Retina (tissue), 1 donor: ENCODE measurements around the gene ITGBL1.

ENCODE experiments used
- DNase-seq: peaks from one replicate; pipeline ENCODE4 v3.0.0-alpha.2; 2016

ITGBL1 gene

GRCh38 chr13:101453784-101454201, 1.3 kb downstream of the ITGBL1 start:
- DNase-seq = peak; percentile 17

DNA sequence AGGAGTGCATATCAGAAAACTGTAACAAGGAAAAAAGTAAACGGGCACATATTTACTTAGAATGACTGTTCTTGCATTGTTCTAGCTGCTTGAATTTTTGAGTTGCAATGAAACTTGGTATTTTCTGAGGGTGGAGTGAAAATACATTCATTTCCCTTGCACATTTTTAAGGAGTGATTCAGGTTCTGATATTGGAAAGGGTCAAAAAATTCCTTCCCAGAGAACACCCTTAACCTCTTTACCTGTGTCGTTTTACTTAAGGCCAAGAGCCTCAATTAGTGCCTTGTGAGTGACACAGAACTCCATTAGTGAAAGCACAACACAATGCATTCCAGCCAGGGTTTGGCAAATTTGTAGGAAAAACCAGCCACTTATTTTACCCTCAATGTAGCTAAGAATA, 2.3 kb downstream of the ITGBL1 start:
- DNase-seq = no peak

DNA sequence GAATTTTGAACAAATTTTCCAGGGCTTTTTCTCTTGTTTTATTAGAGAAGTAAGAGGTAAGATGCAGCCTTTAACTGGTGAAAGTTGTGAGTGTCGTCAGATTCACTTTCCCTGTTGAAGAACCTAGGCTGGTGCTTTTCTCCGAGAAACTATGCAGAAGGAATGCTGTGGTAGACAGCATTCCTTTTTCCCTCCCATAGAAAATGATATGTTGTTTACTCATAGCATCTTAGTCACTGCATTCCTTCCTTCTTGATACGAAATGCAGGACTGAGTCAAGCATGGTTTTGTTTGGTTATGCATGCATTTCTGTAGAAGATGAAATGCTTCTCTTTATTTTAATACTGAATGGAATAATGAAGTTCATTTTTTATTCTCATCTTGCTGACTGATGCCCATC, 3.4 kb downstream of the ITGBL1 start:
- DNase-seq = no peak

- no peak for DNase-seq
Observed at GRCh38 chr13:101457176-101457575, 4.7 kb downstream of the ITGBL1 start.

- DNase-seq = no peak
Observed at GRCh38 chr13:101465877-101466276, 13.4 kb downstream of the ITGBL1 start.

GRCh38 chr13:101467415-101467814, 14.9 kb downstream of the ITGBL1 start:
- DNase-seq = no peak

DNA sequence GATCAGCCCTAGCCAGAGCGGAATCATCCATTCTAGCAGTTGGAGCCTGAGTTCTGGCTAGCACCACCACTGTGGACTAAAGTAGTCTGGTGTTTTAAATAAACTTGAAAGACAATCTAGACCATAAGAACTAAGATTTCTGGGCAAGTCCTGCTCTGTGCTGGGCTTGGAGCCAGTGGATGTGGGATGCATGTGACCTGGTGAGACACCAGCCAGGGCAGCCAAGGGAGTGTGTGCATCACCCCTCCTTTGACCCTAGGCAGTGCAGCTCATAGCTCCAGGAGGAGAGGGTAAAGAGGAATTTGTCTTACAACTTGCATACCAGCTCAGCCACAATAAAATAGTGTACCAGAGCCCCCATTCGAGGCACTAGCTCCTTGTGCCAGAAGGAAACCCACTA, 21.0 kb downstream of the ITGBL1 start:
- no peak for DNase-seq

DNA sequence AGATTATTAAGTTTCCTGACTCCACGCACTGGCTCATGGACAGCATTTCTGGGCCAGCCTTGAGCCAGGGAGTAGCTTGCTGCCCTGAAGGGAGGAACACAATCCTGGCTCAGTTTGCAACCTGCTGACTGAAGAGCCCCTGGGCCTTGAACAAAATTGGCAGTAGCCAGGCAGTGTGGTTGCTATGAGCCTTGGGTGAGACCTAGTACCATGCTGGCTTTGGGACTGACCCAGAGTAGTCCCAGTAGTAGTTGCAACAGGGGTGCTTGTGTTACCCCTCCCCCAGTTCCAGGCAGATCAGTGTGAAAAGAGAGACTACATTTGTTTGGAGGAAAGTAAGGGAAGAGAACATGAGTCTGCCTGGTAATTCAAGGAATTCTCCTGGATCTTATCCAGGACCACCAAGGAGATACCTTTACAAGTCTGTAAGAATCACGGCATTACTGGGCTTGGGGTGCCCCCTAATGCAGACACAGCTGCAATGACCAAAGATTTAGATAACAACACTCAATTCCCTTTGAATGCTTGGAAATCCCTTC, 22.0 kb downstream of the ITGBL1 start:
- no peak for DNase-seq

GRCh38 chr13:101475536-101475935, 23.1 kb downstream of the ITGBL1 start:
- DNase-seq = no peak

DNA sequence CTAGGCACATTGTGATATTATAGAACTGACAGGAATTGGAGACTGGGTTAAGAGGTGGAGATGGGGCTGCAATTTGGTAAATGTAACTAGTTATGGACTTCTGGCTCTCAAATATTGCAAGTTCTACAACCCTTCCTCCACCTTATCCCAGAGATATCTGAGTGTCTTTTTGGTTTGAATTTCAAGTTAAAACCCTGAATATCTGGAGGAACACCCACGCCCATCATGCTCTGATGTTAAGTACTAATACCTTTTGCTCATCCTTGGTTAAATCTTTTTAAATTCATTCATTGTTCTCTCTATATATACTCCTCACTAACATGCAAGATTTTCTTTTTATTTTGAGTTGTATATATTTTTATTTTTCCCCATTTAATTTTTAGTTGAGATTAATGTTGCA, 28.9 kb downstream of the ITGBL1 start:
- DNase-seq = no peak

GRCh38 chr13:101486708-101487437, 34.4 kb downstream of the ITGBL1 start:
- no peak for DNase-seq

GRCh38 chr13:101487438-101487830, 35.0 kb downstream of the ITGBL1 start:
- DNase-seq = no peak

DNA sequence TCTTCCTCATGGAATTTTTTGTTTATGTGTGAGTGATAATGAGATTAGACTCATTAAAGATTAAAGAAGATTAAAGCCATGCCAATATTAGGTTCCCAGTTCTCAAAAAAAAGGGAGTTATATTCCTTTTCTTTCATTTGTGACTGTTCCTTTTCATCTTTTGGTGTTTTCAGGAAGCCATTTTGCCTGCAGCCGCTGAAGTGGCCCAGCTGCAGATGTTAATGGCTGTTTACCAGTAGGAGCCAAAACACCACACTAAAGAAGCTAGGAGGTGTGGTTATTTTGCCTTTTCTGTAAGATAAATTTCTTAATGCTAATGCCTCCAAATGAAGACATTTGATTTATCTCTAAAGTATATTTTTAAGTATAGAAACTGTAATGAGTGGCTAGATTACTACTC, 36.3 kb downstream of the ITGBL1 start:
- no peak for DNase-seq

DNA sequence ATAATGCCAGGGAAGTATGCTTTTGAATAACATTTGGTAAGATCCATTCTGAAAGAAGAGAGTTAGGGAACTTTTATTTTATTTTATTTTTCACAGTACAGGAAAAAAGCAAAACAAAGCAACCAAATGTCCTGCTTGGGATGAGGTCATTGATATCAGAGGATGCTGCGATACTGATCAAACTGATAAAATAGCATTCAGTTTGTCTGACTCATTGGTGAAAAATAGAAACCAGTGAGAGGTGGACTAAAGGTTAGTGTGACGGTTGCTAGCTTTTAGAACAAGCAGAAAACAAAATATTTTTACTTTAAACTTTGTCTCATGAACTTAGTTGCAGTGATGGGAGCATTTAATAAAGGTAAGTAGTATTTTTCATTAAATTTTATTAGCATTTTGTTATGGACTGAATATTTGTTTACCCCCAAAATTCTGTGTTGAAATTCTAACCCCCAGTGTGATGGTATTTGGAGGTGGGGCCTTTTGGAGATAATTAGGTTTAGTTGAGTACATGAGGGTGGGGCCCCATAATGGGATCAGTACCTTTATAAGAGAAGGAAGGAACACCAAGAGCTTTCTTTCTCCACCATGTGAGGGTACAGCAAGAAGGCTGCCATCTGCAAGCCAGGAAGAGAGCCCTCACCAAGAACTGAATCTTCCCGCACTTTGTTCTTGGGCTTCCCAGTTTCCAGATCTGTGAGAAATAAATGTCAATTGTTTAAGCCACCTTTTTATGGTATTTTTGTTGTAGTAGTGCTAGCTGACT, 37.3 kb downstream of the ITGBL1 start:
- no peak for DNase-seq

- no peak for DNase-seq
Observed at GRCh38 chr13:101490406-101491015, 38.0 kb downstream of the ITGBL1 start.

DNA sequence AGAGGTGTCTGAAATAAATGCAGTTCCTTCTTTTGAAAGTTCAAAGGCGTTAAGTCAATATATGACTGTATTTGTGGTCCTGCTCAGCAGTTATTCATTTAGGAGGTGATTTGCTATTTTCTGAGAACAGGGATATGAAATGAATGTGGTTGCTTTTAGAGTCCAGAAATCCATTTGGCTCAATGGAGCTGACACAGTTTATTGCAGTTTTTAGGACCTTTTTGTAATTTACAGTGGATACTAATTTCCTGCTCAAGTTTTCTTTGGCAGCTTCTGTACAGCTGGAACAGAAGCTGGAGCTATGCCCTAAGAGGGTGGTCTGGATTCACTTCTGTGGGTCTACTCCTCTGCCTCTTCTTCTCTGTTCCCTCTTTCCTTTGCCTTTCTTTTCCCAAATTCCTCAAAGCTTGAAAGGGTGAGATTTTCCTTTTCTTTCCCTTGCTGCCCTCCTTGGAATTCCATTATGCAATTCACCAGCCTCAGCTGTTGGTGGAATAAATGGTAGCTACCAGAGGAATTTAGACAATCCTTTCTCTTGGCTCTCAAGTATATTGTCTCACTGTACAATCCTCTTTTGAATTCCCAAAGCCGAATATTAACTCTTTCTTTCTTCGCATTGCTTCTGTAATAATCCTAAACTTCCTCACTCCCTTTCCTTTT, 39.9 kb downstream of the ITGBL1 start:
- no peak for DNase-seq

- no peak for DNase-seq
Observed at GRCh38 chr13:101493541-101493940, 41.1 kb downstream of the ITGBL1 start.

DNA sequence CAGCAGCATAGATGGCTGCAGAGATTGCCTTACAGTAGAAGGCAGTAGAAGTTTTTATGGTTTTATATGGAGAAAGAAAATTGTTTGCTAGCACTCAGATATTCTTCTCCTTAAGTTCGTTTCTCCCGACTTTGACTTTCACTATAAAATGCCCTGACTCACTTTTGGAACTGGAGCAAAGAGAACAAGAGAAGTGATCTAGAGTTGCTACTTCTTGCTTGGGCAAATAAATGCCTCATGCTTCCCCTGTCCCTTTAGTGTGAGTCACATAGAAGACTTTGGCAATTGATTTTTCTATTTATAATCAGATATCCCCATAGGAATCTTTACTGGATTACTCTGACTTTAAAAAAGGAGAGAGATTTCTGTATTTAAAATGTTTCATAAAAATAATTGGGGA, 46.9 kb downstream of the ITGBL1 start:
- no peak for DNase-seq

- DNase-seq = no peak
Observed at GRCh38 chr13:101502618-101503017, 50.1 kb downstream of the ITGBL1 start.

- DNase-seq = no peak
Observed at GRCh38 chr13:101511161-101511560, 58.7 kb downstream of the ITGBL1 start.

GRCh38 chr13:101511766-101512165, 59.3 kb downstream of the ITGBL1 start:
- no peak for DNase-seq

DNA sequence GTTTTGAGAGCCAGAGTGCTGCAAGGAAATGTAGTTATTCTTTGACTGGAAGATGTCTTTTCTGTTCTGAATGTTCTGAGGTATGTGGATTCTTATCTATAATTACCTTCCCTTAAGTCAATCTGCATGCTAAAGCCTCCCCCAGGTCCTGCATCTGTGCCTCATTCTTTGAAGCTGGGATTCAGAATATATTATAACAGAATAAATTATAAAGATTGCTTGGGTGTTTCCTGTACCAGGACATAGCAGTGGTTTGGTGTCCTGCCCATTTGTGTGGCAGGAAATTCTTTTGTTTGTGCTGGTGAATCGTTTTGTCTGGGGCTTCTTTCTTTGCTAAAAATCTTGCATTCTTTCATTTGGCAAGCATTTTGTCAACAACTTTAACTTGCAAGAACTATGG, 60.2 kb downstream of the ITGBL1 start:
- no peak for DNase-seq

- no peak for DNase-seq
Observed at GRCh38 chr13:101514100-101514499, 61.6 kb downstream of the ITGBL1 start.
